Right kidney (tissue), 1 donor: ENCODE results near the gene PDE6B.
"Not testable (repeated sequence)": the region's sequence is repeated elsewhere in the genome, so short reads cannot be mapped to it uniquely, and the experiment has no call there.

ENCODE experiments used
- DNase-seq: peaks from one replicate; pipeline ENCODE4 v3.0.0-alpha.2; 2016

The PDE6B gene

GRCh38 chr4:669806-670559 is 44.6 kb downstream of the PDE6B start:
- not testable (repeated sequence) for DNase-seq

- no peak for DNase-seq
Observed at GRCh38 chr4:671769-672168, 46.4 kb downstream of the PDE6B start.

- peak; percentile 22 for DNase-seq
Observed at GRCh38 chr4:673349-674091, 48.1 kb downstream of the PDE6B start.

GRCh38 chr4:674172-675035 is 49.0 kb downstream of the PDE6B start, which contains the start of the genes ATP5ME and MYL5:
TSS of gene ATP5ME (minus strand) at chr4:674276. CDS start at chr4:674247, 29 bp downstream.
TSS of gene MYL5 (plus strand) at chr4:674542. CDS start at chr4:678027, 3,485 bp downstream.
- DNase-seq: peak; percentile 100

GRCh38 chr4:675036-675882 is 49.9 kb downstream of the PDE6B start:
- no peak for DNase-seq

GRCh38 chr4:675980-676870 is 50.9 kb downstream of the PDE6B start:
- DNase-seq: no peak

GRCh38 chr4:676871-677235 is 51.5 kb downstream of the PDE6B start:
- DNase-seq: no peak

GRCh38 chr4:677431-678293 is 52.3 kb downstream of the PDE6B start:
- DNase-seq: no peak

- DNase-seq: no peak
Observed at GRCh38 chr4:678331-679103, 53.1 kb downstream of the PDE6B start.

GRCh38 chr4:679104-679481 is 53.7 kb downstream of the PDE6B start:
- no peak for DNase-seq

GRCh38 chr4:679629-680028 is 54.3 kb downstream of the PDE6B start:
- no peak for DNase-seq

GRCh38 chr4:680091-680490 is 54.7 kb downstream of the PDE6B start:
- no peak for DNase-seq

GRCh38 chr4:680551-680927 is 55.2 kb downstream of the PDE6B start:
- no peak for DNase-seq

GRCh38 chr4:680928-681645 is 55.7 kb downstream of the PDE6B start:
- no peak for DNase-seq

- DNase-seq: no peak
Observed at GRCh38 chr4:681736-682451, 56.5 kb downstream of the PDE6B start.

GRCh38 chr4:682490-683172 is 57.3 kb downstream of the PDE6B start:
- no peak for DNase-seq
